SH-SY5Y (cell line): ENCODE data around the gene EIF4G1.

Experiments
- GATA2 ChIP-seq: IDR thresholded peaks from 2 replicates; pipeline ENCODE4 v1.6.1; 2011; ENCODE audit warnings: mild to moderate bottlenecking, low read depth, low read length
- GATA3 ChIP-seq: IDR thresholded peaks from 2 replicates; pipeline ENCODE4 v1.6.1; 2011; ENCODE audit warnings: low read depth, mild to moderate bottlenecking, low read length, moderate library complexity

DNA sequence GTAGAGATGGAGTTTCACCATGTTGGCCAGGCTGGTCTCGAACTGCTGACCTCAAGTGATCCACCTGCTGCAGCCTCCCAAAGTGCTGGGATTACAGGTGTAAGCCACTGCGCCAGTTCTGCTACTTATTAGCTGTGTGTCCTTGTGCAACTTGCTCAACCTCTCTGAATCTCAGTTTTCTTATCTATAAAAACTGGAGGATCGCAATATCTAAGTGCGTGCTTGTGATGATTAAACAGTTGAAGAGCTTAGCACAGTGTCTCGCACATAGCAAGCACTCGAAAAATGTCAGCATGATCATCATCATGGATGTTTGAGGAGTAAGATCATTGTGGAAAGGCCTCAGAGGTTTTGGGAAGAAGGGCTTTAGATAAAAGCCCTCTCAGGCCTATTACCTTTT lies 36.2 kb downstream of the EIF4G1 start:
- TF ChIP-seq GATA2, result no peak
- TF ChIP-seq GATA3, result no peak
